CD8-positive, alpha-beta memory T cell (primary cell): ENCODE measurements around the gene CAMK2D. TPM values are rescaled to one million over a fixed set of nuclear protein-coding genes. Genes with fewer than 3 reads are reported as not detected.

Experiments used
- CTCF ChIA-PET: fragments of 350-600 bp; sonication (Branson Sonifier 250); formaldehyde crosslinking; loops from one replicate; lab custom pipeline; 2021; ENCODE audit warnings: antibody characterized with exemption; lab: Charles Lee
- POLR2A ChIA-PET: fragments of 350-600 bp; sonication (Branson Sonifier 250); formaldehyde crosslinking; loops from one replicate; lab custom pipeline; 2021; ENCODE audit warnings: antibody characterized with exemption; lab: Charles Lee
- DNase-seq, 5 donors: peaks; one replicate each; pipeline versions ENCODE4 v3.0.0 to v3.0.0-alpha.2; 2020 to 2022; ENCODE audit warnings: mixed read lengths in 1 of 5
- H3K27ac ChIP-seq: one replicate; pipeline ENCODE4 v1.7.0; 2013; ENCODE audit warnings: low read depth, mild to moderate bottlenecking, low read length, moderate library complexity
- H3K27me3 ChIP-seq: 2 replicates; pipeline ENCODE4 v1.7.0; 2013; ENCODE audit warnings: low read length, mild to moderate bottlenecking; ENCODE audit not compliant: insufficient read depth, poor library complexity, severe bottlenecking
- H3K36me3 ChIP-seq: 2 replicates; pipeline ENCODE4 v1.7.0; 2013; ENCODE audit warnings: mild to moderate bottlenecking, low read length, moderate library complexity; ENCODE audit not compliant: insufficient read depth
- H3K4me1 ChIP-seq: 2 replicates; pipeline ENCODE4 v1.7.0; 2013; ENCODE audit warnings: mild to moderate bottlenecking, low read length, moderate library complexity; ENCODE audit not compliant: insufficient read depth
- H3K4me3 ChIP-seq: 2 replicates; pipeline ENCODE4 v1.7.0; 2013; ENCODE audit warnings: mild to moderate bottlenecking, low read length
- H3K9me3 ChIP-seq: 2 replicates; pipeline ENCODE4 v1.7.0; 2013; ENCODE audit warnings: mild to moderate bottlenecking, low read length
- H3K27ac Mint-ChIP-seq, 8 donors: one replicate each; pipeline ENCODE4 v1.8.0; 2020 to 2021; ENCODE audit warnings: mixed read lengths in 8 of 8, mild to moderate bottlenecking in 6 of 8, inconsistent platforms in 3 of 8, moderate library complexity in 3 of 8
- H3K27me3 Mint-ChIP-seq, 2 donors: one replicate each; pipeline ENCODE4 v1.8.0; 2020 to 2021; ENCODE audit warnings: mixed read lengths in 2 of 2, mild to moderate bottlenecking in 1 of 2, moderate library complexity in 1 of 2
- H3K36me3 Mint-ChIP-seq, 3 donors: one replicate each; pipeline ENCODE4 v1.8.0; 2020 to 2021; ENCODE audit warnings: mixed read lengths in 3 of 3, inconsistent platforms in 1 of 3, mild to moderate bottlenecking in 1 of 3
- H3K4me1 Mint-ChIP-seq, 3 donors: one replicate each; pipeline ENCODE4 v1.8.0; 2020 to 2021; ENCODE audit warnings: mixed read lengths in 3 of 3, inconsistent platforms in 1 of 3, mild to moderate bottlenecking in 1 of 3
- H3K4me3 Mint-ChIP-seq, 7 donors: one replicate each; pipeline ENCODE4 v1.8.0; 2020 to 2021; ENCODE audit warnings: mixed read lengths in 7 of 7, mild to moderate bottlenecking in 6 of 7, moderate library complexity in 4 of 7, inconsistent platforms in 2 of 7
- H3K9me3 Mint-ChIP-seq, 5 donors: one replicate each; pipeline ENCODE4 v1.8.0; 2020 to 2022; ENCODE audit warnings: mixed read lengths in 5 of 5, mild to moderate bottlenecking in 3 of 5, moderate library complexity in 2 of 5, inconsistent platforms in 1 of 5
- polyA plus RNA-seq: library from polyadenylated mRNA; unstranded; fragments of 300-500 nt; fragmentation: Illumina TruSeq; gene quantifications from one replicate; pipeline ENCODE4 v1.2.3, GENCODE V29; 2021
- total RNA-seq, 2 experiments: library from RNA; stranded (reverse); gene quantifications; one replicate each; pipeline ENCODE4 v1.2.3, GENCODE V29; 2021

Gene CAMK2D
- total and polyA plus RNA-seq, 3 experiments from 2014 or later = 19.6 to 57.6 (median 56.0) TPM

- no peak overlapping the region for H3K4me3 Mint-ChIP-seq
- peaks cover 5 to 18% (median 12%) of the 10 kb centered on the region in 3 donors for H3K4me1 Mint-ChIP-seq
- no peaks in the 10 kb centered on the region for H3K9me3 ChIP-seq
- no peak overlapping the region for H3K4me3 ChIP-seq
- ChIA-PET CTCF (no interaction called here), POLR2A (no interaction called here)
- DNase-seq = no peak
- no peaks in the 10 kb centered on the region for H3K36me3 Mint-ChIP-seq
- H3K27me3 ChIP-seq = no peaks in the 10 kb centered on the region
- H3K27ac ChIP-seq = no peak overlapping the region
- no peaks in the 10 kb centered on the region for H3K4me1 ChIP-seq
- peaks cover 2 to 6% of the 10 kb centered on the region in 2 donors for H3K27me3 Mint-ChIP-seq
- H3K9me3 Mint-ChIP-seq = no peaks in the 10 kb centered on the region
- H3K36me3 ChIP-seq = no peaks in the 10 kb centered on the region
- H3K27ac Mint-ChIP-seq = no peak overlapping the region
Measured at GRCh38 chr4:113440371-113440770, 321.2 kb downstream of the CAMK2D start.

DNA sequence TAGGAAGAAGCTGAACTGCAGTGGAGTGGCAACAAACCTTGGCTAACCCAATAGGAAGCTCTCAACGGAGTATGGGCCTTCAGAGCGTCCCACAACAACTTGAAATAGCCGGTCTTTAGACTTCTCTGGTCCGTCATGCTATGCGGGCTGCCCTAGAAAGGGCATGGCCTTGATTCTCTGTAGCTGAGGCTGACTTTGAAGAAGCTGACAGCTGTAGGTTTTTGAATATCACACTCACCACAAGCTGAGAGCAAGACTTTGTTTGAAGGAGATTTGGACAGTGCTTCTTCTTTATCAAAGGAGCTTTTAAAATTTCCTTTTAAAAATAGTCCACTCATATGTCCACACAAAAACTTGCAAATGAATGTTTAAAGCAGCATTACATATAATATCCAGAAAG is 322.9 kb downstream of the CAMK2D start:
- H3K9me3 Mint-ChIP-seq = no peaks in the 10 kb centered on the region

DNA sequence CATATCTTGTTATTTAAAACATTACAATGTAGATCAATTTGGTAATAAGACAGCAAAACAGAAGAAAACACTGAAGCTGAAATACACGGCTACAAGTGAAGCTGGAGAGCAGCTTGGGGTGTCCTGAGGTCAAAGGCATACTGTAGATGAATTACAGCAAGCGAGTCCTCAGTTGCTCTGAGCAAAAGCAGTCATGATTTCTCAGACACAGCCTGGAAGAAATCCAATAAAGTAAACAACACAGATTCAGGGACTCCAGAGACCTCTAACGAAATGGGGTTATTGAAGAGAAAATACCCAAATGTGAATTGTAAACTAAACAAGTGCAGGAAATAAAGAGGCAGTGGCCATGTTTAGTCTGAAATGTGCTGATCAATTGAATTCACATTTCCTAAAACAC is 324.4 kb downstream of the CAMK2D start:
- DNase-seq = no peak
- Mint-ChIP-seq H3K27me3 (peaks cover 4 to 10% of the 10 kb centered on the region in 2 donors), H3K9me3 (no peaks in the 10 kb centered on the region), H3K4me3 (no peak overlapping the region), H3K4me1 (peaks cover 0 to 12% (median 12%) of the 10 kb centered on the region in 3 donors), H3K36me3 (peaks cover 0 to 4% (median 0%) of the 10 kb centered on the region in 3 donors), H3K27ac (no peak overlapping the region)
- Histone ChIP-seq H3K27me3 (no peaks in the 10 kb centered on the region), H3K36me3 (no peaks in the 10 kb centered on the region), H3K27ac (no peak overlapping the region), H3K9me3 (no peaks in the 10 kb centered on the region), H3K4me3 (no peak overlapping the region), H3K4me1 (no peaks in the 10 kb centered on the region)
- ChIA-PET CTCF (no interaction called here), POLR2A (no interaction called here)

More for the DNA sequence above, 322.9 kb downstream of the CAMK2D start:
- ChIA-PET POLR2A (no interaction called here), CTCF (no interaction called here)
- H3K4me3 Mint-ChIP-seq = no peak overlapping the region
- Histone ChIP-seq H3K4me3 (no peak overlapping the region), H3K27me3 (no peaks in the 10 kb centered on the region), H3K4me1 (no peaks in the 10 kb centered on the region), H3K27ac (no peak overlapping the region), H3K36me3 (no peaks in the 10 kb centered on the region), H3K9me3 (no peaks in the 10 kb centered on the region)
- peaks cover 0 to 2% of the 10 kb centered on the region in 2 donors for H3K27me3 Mint-ChIP-seq
- peaks cover 0 to 12% (median 12%) of the 10 kb centered on the region in 3 donors for H3K4me1 Mint-ChIP-seq
- no peaks in the 10 kb centered on the region for H3K36me3 Mint-ChIP-seq
- H3K27ac Mint-ChIP-seq = no peak overlapping the region
- DNase-seq = no peak

DNA sequence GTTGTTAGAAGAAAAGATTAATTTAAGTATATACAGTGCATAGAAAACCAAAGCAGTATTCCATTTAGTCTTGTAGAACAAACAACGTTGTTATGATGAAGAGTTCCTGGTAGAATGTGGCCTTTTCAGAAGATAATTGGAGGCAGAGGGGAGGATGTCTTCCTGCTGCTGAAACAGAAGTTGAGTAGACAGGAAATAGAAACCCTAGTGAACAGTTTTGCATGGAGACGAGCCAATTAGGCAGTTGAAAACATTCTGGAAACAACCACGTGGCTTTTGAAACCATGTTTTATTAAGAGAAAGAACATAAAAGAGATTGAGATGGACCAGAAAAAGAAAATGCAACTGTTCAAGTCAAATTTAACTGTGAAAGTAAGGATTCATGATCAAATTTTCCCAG is 325.2 kb downstream of the CAMK2D start:
- no peak for DNase-seq
- peaks cover 0 to 12% (median 12%) of the 10 kb centered on the region in 3 donors for H3K4me1 Mint-ChIP-seq
- Histone ChIP-seq H3K27me3 (no peaks in the 10 kb centered on the region), H3K9me3 (no peaks in the 10 kb centered on the region), H3K4me3 (no peak overlapping the region), H3K36me3 (no peaks in the 10 kb centered on the region), H3K27ac (no peak overlapping the region), H3K4me1 (no peaks in the 10 kb centered on the region)
- no peak overlapping the region for H3K4me3 Mint-ChIP-seq
- POLR2A ChIA-PET = no interaction called here
- peaks cover 0 to 2% (median 0%) of the 10 kb centered on the region in 5 donors for H3K9me3 Mint-ChIP-seq
- H3K27ac Mint-ChIP-seq = no peak overlapping the region
- CTCF ChIA-PET = no interaction called here
- peaks cover 10 to 13% of the 10 kb centered on the region in 2 donors for H3K27me3 Mint-ChIP-seq
- H3K36me3 Mint-ChIP-seq = peaks cover 0 to 11% (median 0%) of the 10 kb centered on the region in 3 donors

- Histone ChIP-seq H3K36me3 (no peaks in the 10 kb centered on the region), H3K4me1 (no peaks in the 10 kb centered on the region), H3K9me3 (no peaks in the 10 kb centered on the region), H3K27ac (no peak overlapping the region), H3K4me3 (no peak overlapping the region), H3K27me3 (no peaks in the 10 kb centered on the region)
- ChIA-PET POLR2A (no interaction called here), CTCF (no interaction called here)
- DNase-seq = no peak
- H3K27ac Mint-ChIP-seq = no peak overlapping the region
- H3K36me3 Mint-ChIP-seq = peaks cover 0 to 11% (median 0%) of the 10 kb centered on the region in 3 donors
- peaks cover 0 to 12% (median 12%) of the 10 kb centered on the region in 3 donors for H3K4me1 Mint-ChIP-seq
- H3K9me3 Mint-ChIP-seq = peaks cover 0 to 2% (median 0%) of the 10 kb centered on the region in 5 donors
- peak overlapping the region in 1 of 7 donors; percentile 20 for H3K4me3 Mint-ChIP-seq
- peaks cover 10 to 13% of the 10 kb centered on the region in 2 donors for H3K27me3 Mint-ChIP-seq
Measured at GRCh38 chr4:113435893-113436292, 325.6 kb downstream of the CAMK2D start.

DNA sequence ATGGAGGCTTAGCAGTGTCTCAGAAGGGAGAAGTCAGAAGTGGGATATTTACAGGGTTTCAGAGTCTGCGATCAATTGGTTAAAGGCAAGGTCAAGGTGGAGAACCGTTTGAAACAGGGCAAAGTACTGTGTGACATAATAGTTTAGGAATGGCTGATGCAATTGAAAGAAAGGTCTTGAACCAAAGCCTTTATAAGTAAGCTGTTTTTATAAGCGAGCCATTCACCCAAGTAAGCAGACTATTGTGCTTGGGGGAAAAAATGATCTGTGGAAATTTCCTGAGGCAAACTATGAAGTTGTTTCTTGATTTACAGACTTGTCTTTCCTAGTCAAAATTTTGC is 327.3 kb downstream of the CAMK2D start:
- ChIA-PET POLR2A (no interaction called here), CTCF (no interaction called here)
- Histone ChIP-seq H3K36me3 (no peaks in the 10 kb centered on the region), H3K27ac (no peak overlapping the region), H3K4me3 (no peak overlapping the region), H3K27me3 (no peaks in the 10 kb centered on the region), H3K4me1 (no peaks in the 10 kb centered on the region), H3K9me3 (no peaks in the 10 kb centered on the region)
- Mint-ChIP-seq H3K36me3 (peaks cover 0 to 11% (median 0%) of the 10 kb centered on the region in 3 donors), H3K4me1 (peaks cover 0 to 12% (median 12%) of the 10 kb centered on the region in 3 donors), H3K9me3 (peaks cover 0 to 4% (median 0%) of the 10 kb centered on the region in 5 donors), H3K27me3 (peaks cover 13 to 19% of the 10 kb centered on the region in 2 donors), H3K27ac (no peak overlapping the region), H3K4me3 (no peak overlapping the region)
- no peak for DNase-seq

- Mint-ChIP-seq H3K4me1 (peaks cover 0 to 12% (median 12%) of the 10 kb centered on the region in 3 donors), H3K36me3 (peaks cover 0 to 14% (median 0%) of the 10 kb centered on the region in 3 donors), H3K27me3 (peaks cover 13 to 20% of the 10 kb centered on the region in 2 donors), H3K27ac (no peak overlapping the region), H3K4me3 (no peak overlapping the region), H3K9me3 (peaks cover 0 to 4% (median 0%) of the 10 kb centered on the region in 5 donors)
- H3K27ac ChIP-seq = no peak overlapping the region
- no peaks in the 10 kb centered on the region for H3K27me3 ChIP-seq
- H3K36me3 ChIP-seq = no peaks in the 10 kb centered on the region
- no peak overlapping the region for H3K4me3 ChIP-seq
- no peak for DNase-seq
- no peaks in the 10 kb centered on the region for H3K9me3 ChIP-seq
- ChIA-PET CTCF (no interaction called here), POLR2A (no interaction called here)
- H3K4me1 ChIP-seq = no peaks in the 10 kb centered on the region
Measured at GRCh38 chr4:113433536-113434246, 327.8 kb downstream of the CAMK2D start.

DNA sequence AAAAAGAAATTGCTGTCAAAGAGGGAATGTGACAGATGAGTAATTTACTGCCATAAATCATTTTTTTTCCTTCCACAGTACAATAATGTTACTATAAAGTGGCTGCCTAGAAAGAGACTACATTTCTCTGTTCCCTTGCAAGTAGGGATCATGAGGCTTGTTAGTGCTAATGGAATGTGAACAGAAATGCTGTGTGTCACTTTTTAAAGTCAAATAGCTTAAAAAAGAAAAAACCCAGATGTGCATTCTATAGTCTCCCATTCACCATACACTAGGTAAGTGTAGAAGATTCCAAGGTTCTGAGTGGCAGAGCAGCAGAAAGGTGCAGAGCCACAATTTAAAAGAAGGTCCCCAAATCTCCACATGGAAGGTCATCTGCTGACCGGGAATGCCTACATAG is 328.4 kb downstream of the CAMK2D start:
- POLR2A ChIA-PET = no interaction called here
- no peaks in the 10 kb centered on the region for H3K27me3 ChIP-seq

More for the DNA sequence above, 328.4 kb downstream of the CAMK2D start:
- H3K4me1 ChIP-seq = no peaks in the 10 kb centered on the region
- Mint-ChIP-seq H3K9me3 (peaks cover 0 to 6% (median 0%) of the 10 kb centered on the region in 5 donors), H3K36me3 (peaks cover 0 to 14% (median 0%) of the 10 kb centered on the region in 3 donors), H3K4me3 (no peak overlapping the region), H3K4me1 (peaks cover 0 to 12% (median 12%) of the 10 kb centered on the region in 3 donors), H3K27me3 (peaks cover 13 to 20% of the 10 kb centered on the region in 2 donors), H3K27ac (no peak overlapping the region)
- H3K36me3 ChIP-seq = no peaks in the 10 kb centered on the region
- no peak overlapping the region for H3K4me3 ChIP-seq
- no peak for DNase-seq
- no peak overlapping the region for H3K27ac ChIP-seq
- no peaks in the 10 kb centered on the region for H3K9me3 ChIP-seq
- CTCF ChIA-PET = no interaction called here
